Kidney (tissue), 14 donors: Measurements from ENCODE around the gene NCAPD2. TPM values are rescaled to one million over a fixed set of nuclear protein-coding genes. Genes with fewer than 3 reads are reported as not detected.
A peak's percentile ranks its signal among the peaks of the same experiment; 100 is the strongest.

Source experiments
- DNase-seq, 5 donors: peaks; one replicate each; pipeline ENCODE4 v3.0.0-alpha.2; 2013 to 2020
- FAIRE-seq: peaks from 2 replicates; lab custom pipeline; 2012; peaks lifted over from hg19 to GRCh38; lab: Jason Lieb, UNC
- H3K27ac ChIP-seq, 2 donors: one replicate each; pipeline ENCODE4 v1.7.0; 2013; ENCODE audit warnings: low read depth in 2 of 2, low read length in 2 of 2, inconsistent platforms in 1 of 2
- H3K27me3 ChIP-seq: one replicate; pipeline ENCODE4 v1.7.1; 2013; ENCODE audit warnings: low read length, inconsistent platforms; ENCODE audit not compliant: control insufficient read depth, insufficient read depth
- H3K36me3 ChIP-seq, 3 donors: one replicate each; pipeline versions ENCODE4 v1.7.0 to v1.7.1; 2013; ENCODE audit warnings: low read length in 3 of 3, control low read depth in 1 of 3, inconsistent platforms in 1 of 3; ENCODE audit not compliant: insufficient read depth in 3 of 3, control insufficient read depth in 2 of 3
- H3K4me1 ChIP-seq, 3 donors: one replicate each; pipeline versions ENCODE4 v1.7.0 to v1.7.1; 2013; ENCODE audit warnings: low read length in 3 of 3, inconsistent platforms in 1 of 3, low read depth in 1 of 3; ENCODE audit not compliant: control insufficient read depth in 2 of 3, insufficient read depth in 2 of 3
- H3K4me3 ChIP-seq, 3 donors: one replicate each; pipeline versions ENCODE4 v1.7.0 to v1.8.1; 2013; ENCODE audit warnings: low read length in 3 of 3, control low read depth in 1 of 3, inconsistent platforms in 1 of 3
- H3K9ac ChIP-seq, 3 donors: one replicate each; pipeline versions ENCODE4 v1.7.0 to v1.7.1; 2013; ENCODE audit warnings: low read length in 3 of 3, control low read depth in 1 of 3, inconsistent platforms in 1 of 3
- H3K9me3 ChIP-seq, 3 donors: one replicate each; pipeline versions ENCODE4 v1.7.0 to v1.7.1; 2013; ENCODE audit warnings: low read length in 3 of 3, control low read depth in 1 of 3, inconsistent platforms in 1 of 3; ENCODE audit not compliant: control insufficient read depth in 2 of 3, insufficient read depth in 1 of 3
- intact Hi-C: fragments of 100-400 bp; cut with DNase I; formaldehyde crosslinking; loops from one replicate; pipeline ENCODE4 v1.11.1; 2022
- polyA plus RNA-seq: library from polyadenylated mRNA; stranded (reverse); fragments of 350-450 nt; fragmentation: Illumina TruSeq; extraction: RNeasy Lipid Tissue Mini Kit (QIAGEN cat#74804); gene quantifications from one replicate; pipeline ENCODE4 v1.2.3, GENCODE V29; 2014; ENCODE audit warnings: low read depth, low replicate concordance; ENCODE audit not compliant: insufficient read depth
- total RNA-seq: library from RNA; stranded (reverse); fragmentation: NEBNext Ultra II Directional; extraction: Animal tissue kit (Norgen Biotek cat#: 25700); gene quantifications from one replicate; pipeline ENCODE4 v1.2.1, GENCODE V29; 2021
- TF ChIP-seq, protein P1 (sequence below): IDR thresholded peaks from 3 replicates; pipeline ENCODE4 v1.5.1; 2012; ENCODE audit warnings: mild to moderate bottlenecking, moderate library complexity, borderline replicate concordance; ENCODE audit not compliant: insufficient read depth; ENCODE audit errors: extremely low read depth
- donor health status: control.
- donor health status: control.
- donor health status: control.
- donor health status: control.
- donor health status: control.
- donor health status: DM: yes; HTN: yes; CAD: no.
- donor health status: Normal renal cell carcinoma (clear cell type).

The NCAPD2 gene
- total and polyA plus RNA-seq, 2 donors from 2014 or later = 4.5 to 23.4 TPM

GRCh38 chr12:6551496-6552139, 57.7 kb downstream of the NCAPD2 start:
- no peak for FAIRE-seq
- DNase-seq = no peak
- H3K27ac ChIP-seq = peak overlapping the region; percentile 77 to 78
- TF ChIP-seq, protein P1, sequence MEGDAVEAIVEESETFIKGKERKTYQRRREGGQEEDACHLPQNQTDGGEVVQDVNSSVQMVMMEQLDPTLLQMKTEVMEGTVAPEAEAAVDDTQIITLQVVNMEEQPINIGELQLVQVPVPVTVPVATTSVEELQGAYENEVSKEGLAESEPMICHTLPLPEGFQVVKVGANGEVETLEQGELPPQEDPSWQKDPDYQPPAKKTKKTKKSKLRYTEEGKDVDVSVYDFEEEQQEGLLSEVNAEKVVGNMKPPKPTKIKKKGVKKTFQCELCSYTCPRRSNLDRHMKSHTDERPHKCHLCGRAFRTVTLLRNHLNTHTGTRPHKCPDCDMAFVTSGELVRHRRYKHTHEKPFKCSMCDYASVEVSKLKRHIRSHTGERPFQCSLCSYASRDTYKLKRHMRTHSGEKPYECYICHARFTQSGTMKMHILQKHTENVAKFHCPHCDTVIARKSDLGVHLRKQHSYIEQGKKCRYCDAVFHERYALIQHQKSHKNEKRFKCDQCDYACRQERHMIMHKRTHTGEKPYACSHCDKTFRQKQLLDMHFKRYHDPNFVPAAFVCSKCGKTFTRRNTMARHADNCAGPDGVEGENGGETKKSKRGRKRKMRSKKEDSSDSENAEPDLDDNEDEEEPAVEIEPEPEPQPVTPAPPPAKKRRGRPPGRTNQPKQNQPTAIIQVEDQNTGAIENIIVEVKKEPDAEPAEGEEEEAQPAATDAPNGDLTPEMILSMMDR = no peak
- peak overlapping the region in 1 of 3 donors; percentile 53 for H3K9ac ChIP-seq
- intact Hi-C loops = no loop called here
- no peaks in the 10 kb centered on the region for H3K27me3 ChIP-seq
- H3K36me3 ChIP-seq = peaks cover 0 to 12% (median 5%) of the 10 kb centered on the region in 3 donors
- H3K4me3 ChIP-seq = peak overlapping the region in 1 of 3 donors; percentile 25
- peaks cover 0 to 40% (median 15%) of the 10 kb centered on the region in 3 donors for H3K4me1 ChIP-seq
- no peaks in the 10 kb centered on the region for H3K9me3 ChIP-seq

- H3K4me3 ChIP-seq = peak overlapping the region in 1 of 3 donors; percentile 25
- TF ChIP-seq, protein P1 = no peak
- intact Hi-C loops = no loop called here
- DNase-seq = no peak
- FAIRE-seq = no peak
- H3K27me3 ChIP-seq = no peaks in the 10 kb centered on the region
- no peaks in the 10 kb centered on the region for H3K9me3 ChIP-seq
- H3K9ac ChIP-seq = peak overlapping the region in 2 of 3 donors; percentile 11 to 53
- H3K36me3 ChIP-seq = peaks cover under 1 to 11% (median 5%) of the 10 kb centered on the region in 3 donors
- peaks cover 0 to 40% (median 15%) of the 10 kb centered on the region in 3 donors for H3K4me1 ChIP-seq
- H3K27ac ChIP-seq = peak overlapping the region; percentile 77 to 78
Observed at GRCh38 chr12:6552140-6552551, 58.2 kb downstream of the NCAPD2 start.

GRCh38 chr12:6553051-6553868, 59.4 kb downstream of the NCAPD2 start:
- H3K27ac ChIP-seq = peak overlapping the region; percentile 77 to 78
- H3K9ac ChIP-seq = peak overlapping the region in 1 of 3 donors; percentile 26
- H3K4me3 ChIP-seq = peak overlapping the region in 1 of 3 donors; percentile 8
- TF ChIP-seq, protein P1 = no peak
- DNase-seq (peak in 1 of 5 donors; percentile 69), FAIRE-seq (no peak)
- intact Hi-C loops = no loop called here
- no peaks in the 10 kb centered on the region for H3K27me3 ChIP-seq
- H3K9me3 ChIP-seq = no peaks in the 10 kb centered on the region
- peaks cover 0 to 40% (median 15%) of the 10 kb centered on the region in 3 donors for H3K4me1 ChIP-seq
- H3K36me3 ChIP-seq = peaks cover 3 to 10% (median 3%) of the 10 kb centered on the region in 3 donors
